Stimulated activated CD4-positive, alpha-beta T cell treated with anti-CD3 and anti-CD28 coated beads, Interleukin-1b, Interleukin-23, amount 100 ng/mL, for 24 hours (primary cell): ENCODE data around the gene RFLNA.
"Not testable (repeated sequence)": the region's sequence is repeated elsewhere in the genome, so short reads cannot be mapped to it uniquely, and the experiment has no call there.

Source experiments
- DNase-seq, 4 experiments: peaks; one replicate each; pipeline ENCODE4 v3.0.0-alpha.2; 2020; ENCODE audit warnings: low read depth in 4 of 4, low spot score in 1 of 4

RFLNA gene

DNA sequence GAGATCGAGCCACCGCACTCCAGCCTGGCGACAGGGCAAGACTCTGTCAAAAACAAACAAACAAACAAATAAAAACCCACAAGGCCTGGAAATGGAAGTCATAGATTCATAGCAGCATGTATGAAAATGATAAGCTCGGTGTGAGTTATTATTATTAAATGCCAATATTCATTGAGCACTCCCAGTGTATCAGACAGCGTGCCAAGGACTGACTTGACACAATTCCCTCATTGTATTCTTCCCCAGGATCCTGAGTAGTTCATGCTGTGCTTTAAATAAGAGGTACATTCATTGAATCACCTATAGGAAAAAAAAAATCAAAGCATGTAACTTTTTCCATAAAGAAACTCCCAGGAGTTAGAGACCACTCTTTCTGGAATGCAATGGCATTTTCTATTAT, 12.6 kb upstream of the RFLNA start:
- no peak for DNase-seq

DNA sequence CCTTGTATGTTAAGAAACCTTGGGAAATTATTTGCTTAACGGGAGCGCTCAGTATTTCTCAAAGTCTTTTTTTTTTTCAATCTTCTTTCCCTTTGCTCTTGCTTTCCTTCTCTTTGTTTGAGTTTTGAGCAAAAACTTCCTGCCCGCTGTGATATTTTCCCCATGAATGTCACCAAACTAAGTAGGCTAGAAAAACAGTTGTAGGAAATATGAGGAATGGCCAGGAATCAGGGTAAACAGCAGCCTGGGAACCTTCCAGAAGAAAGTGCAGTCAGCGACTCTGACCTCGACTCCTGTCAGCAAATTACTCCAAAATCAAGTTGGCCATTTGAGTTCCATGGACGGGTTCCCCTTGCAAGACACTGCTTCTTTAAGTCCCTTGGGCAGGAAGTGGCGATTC, 11.6 kb upstream of the RFLNA start:
- no peak for DNase-seq

DNA sequence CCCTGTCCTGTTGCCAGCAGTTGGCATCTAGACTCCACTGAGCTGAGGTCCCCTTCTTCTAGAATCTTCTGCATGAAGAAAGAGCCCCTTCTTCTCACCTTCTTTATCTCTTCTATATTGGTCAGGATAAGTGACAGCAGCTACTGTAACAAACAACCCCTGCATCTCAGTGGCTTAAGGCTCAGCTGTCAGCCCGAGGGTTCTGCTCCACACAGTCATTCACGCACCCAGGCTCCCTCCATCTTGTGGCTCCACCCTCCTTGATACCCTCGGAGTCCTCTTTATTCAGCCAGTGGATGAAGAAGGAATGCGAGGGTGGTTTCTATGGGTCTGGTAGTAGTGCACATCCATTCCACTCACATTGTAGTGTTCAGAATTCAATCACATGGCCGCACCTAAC, 10.5 kb upstream of the RFLNA start:
- no peak for DNase-seq

DNA sequence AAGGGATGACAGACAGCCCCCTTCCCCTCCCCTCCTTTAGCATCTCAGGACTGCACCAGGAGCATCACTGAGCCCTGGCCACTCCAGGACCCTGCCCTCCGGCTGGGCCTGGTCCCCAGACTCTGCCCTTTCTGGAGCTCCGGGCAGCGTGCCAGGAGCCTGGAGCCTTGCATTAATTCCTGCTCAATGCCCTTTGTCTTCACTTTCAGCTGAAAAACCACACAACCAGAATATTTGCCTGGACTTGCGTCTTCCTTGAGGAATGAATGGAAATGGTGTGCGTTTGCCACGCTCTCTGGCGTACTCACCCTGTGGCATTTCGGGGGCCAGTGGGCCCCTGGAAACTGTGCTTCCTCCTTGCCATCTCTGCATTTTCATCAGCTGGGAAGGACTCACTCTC, 8.5 kb upstream of the RFLNA start:
- no peak for DNase-seq

DNA sequence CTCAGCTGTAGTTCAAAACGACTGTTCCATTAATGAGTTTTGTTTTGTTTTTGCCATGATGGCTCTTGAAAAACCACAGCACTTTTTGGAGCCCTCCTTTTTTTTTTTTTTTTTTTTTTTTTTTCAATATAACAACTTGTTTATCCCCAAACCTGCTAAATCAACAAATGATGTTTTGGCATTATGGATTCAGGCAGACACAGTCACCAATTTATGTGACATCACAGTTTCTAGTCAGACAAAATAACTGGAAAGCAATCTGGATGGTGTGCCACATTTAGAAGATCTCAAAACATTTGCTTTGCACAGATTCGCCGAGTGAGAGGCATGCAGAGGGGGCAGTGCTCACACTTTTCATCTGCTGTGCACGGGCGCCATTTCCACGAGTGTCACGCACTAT, 7.9 kb upstream of the RFLNA start:
- no peak for DNase-seq

DNA sequence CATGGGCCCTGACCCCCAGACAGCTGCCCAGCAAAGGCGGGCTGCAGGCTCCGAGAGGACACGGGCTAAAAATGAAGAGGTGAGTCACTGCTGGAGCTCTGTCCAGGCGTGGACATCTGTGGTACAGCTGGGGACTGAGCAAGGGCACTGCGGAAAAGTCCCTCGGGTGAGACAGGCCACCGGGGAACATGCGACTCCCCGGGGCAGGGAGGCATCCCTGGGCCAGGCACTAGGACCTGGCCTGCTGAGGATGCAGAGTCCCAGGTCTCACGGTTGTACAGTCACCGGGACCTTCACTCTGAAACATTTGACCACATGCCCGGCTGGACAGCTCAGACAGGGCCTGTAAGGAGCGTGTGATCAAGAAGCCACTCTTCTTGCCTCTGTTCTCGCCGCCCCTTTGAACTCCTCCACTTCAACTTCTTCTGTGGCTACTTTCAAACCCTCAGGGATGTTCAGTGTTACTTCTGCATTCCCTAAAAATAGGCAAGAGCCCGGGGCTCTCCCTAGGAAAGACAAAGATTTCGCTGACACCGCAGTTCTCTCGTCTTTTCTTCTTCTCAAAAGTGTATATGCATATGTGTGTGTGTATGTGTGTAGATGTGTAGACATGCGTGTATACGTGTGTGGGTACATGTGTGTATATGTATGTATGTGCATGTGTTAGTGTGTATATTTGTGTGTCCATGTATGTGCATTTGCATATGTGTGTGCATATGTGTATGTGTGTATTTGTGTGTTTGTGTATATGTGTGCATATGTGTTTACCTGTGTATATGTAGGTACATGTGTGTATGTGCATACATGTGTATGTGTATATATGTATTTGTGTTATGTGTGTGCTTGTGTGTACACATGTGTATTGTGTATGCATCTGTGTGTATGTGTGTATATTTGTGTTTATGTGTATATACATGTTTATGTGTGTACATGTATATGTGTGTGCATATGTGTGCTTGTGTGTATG, 5.0 kb upstream of the RFLNA start:
- DNase-seq: no peak

DNA sequence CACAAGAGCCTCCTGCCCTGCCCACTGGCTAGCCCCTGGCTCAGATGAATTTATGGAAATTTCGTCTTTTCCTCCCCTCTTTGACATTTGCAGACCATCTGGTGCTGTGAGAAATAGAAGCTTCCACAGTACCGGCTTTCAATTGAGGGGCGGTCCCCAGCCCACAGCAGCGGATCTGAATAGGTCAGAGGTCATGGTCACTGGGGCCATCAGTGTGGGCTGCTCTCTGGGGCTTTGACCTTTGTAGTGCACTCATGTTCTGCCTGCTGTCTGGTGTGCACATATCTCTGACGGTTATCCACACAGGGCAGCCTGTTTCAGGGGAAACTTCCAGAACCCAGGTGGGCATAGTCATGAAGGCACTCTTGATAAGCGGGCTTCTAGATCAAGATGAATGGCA, 2.5 kb upstream of the RFLNA start:
- DNase-seq: no peak

DNA sequence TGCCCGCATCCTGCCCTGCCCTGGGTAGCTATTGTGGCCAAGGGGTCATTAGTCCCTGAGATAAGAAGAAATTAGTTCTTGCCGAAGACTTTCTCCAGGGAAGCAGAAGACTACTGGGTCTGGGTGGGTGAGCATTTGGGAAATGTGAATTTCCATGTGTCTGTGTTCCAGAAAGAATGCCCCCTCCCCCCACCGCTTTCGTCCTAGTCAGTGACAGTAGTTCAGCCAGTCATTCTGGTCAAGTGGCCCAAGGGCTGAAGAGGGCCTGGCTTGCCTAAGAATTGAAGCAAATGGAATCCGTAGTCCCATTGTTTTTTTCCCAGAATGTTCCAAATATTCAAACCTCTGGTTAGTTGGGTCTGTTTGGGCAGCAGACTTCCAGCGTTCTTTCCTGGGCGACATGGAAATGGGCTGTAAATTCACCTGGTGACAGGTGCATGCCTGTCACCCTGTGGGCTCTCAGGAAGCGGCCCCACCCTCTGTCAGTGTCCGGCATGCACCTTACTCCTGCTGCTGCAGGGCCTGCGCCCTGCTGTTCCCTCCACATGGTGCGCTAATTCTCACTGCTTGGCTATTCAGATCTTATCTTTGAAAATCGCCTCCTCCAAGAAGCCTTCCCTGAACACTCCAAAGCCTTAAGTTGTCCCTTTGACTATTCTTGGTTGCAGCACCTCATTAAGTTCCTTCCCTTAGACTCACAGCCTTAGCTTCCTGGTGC, 1.4 kb upstream of the RFLNA start:
- DNase-seq: no peak

DNA sequence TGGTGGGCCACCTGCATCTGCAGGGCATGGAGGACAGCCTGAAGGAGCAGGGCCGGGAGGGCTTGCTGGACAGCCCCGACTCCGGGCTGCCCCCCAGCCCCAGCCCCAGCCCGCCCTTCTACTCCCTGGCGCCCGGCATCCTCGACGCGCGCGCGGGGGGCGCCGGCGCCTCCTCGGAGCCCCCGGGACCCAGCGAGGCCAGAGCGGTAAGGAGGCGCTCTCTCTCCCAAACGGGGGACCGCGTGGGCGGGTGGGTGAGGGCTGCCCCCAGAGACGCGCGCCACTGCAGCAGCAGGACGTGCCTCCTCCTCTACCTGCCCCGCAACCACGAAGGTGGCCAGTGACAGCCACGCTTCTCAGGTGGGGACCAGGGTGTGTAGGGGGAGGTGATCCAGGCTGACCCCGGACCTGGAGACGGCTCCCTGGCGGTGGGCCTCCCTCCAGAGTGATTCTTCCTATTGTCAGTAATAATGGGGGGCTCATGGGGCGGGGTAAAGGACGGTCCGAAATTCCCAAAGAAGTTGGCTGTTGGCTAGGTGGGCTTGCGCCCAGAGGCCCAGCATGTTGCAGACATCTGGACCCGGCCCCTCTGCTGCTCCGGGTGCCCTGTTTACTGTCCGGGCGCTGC, 652 bp downstream of the RFLNA start:
- no peak for DNase-seq

DNA sequence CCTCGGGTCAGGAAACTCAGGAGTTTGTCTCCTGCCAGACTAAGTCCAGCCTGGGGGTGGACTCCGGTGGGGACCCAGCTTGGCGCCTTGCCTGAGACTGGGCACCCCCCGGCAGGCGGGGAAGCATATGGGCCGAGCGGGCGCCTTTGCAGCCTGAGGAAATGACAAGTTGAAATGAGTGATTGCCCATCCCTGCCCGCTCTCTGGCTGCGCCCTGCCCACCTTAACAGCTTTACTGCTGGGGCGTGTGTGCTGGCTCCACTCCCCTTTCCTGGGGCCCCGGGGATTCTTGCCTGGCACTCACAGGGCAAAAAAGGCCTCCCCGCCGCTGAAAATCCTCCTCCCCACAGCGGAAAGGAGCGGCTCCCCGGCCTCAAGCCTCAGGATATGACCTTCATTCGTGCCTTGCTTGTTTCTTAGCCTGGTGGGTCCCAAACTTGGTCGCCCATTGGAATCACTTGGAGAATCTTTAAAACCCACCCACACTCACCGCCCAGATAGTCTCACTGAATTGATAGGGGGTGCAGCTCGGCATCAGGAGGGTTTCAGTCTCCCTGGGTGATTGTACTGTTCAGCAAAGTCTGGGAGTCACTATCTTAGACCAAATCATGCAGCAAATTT, 1.5 kb downstream of the RFLNA start:
- no peak for DNase-seq

DNA sequence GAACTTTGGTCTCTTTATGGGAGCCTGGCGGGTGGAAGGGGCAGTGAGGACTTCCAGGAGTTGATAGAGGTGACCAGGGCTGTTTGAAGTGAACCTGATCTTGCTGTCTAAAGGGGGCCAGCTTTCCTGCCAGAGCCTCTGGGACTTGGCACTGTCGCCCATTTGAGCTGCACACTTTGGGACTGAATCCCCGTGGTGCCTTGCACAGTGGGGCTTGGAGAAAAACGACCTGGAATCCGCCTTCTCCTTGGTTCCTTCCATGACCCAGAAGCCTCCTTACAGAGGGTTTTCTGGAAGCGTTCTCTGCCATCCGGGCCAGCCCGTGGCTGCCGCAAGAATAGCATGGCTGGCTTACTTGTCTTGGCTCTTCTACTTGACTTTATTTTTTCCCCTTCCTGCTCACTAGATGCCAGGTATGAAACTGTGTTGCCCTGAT, 2.0 kb downstream of the RFLNA start:
- DNase-seq: no peak

DNA sequence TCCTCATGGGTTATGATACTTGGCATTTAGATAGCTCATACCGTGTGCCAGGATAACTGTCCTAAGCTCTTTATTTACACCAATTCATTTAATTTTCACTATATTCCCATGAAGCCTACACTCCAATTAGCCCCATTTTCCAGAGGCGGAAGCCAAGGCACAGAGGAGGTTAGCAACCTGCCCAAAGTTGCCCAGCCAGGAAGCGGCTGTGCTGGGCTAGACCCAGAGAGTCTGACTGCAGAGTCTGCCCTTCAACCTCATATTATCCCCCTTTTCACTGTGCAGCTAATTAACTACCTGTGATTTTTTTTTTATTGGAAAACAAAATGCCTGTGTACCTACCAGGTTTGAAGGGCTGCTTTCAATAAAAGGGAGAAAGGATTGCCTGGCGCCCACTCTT, 2.5 kb downstream of the RFLNA start:
- no peak for DNase-seq

DNA sequence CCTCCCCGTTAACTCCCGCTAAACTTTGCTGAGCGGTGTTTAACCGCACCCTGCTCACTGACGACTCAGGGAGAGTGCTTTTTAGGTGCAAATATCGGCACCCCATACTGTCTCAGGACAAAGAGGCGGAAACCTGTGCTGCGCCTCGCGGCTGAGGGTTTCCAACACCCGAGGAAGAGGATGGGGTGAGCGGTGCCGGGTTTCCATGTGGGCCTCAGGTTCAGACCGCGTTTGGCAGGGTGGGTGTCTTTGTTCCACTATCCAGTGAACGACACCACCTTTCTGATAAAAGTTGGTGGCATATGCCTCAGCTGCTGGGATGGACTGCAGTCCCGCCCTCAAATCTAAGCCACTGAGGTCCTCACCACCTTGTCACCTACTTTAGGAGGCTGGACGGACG, 3.0 kb downstream of the RFLNA start:
- DNase-seq: no peak

DNA sequence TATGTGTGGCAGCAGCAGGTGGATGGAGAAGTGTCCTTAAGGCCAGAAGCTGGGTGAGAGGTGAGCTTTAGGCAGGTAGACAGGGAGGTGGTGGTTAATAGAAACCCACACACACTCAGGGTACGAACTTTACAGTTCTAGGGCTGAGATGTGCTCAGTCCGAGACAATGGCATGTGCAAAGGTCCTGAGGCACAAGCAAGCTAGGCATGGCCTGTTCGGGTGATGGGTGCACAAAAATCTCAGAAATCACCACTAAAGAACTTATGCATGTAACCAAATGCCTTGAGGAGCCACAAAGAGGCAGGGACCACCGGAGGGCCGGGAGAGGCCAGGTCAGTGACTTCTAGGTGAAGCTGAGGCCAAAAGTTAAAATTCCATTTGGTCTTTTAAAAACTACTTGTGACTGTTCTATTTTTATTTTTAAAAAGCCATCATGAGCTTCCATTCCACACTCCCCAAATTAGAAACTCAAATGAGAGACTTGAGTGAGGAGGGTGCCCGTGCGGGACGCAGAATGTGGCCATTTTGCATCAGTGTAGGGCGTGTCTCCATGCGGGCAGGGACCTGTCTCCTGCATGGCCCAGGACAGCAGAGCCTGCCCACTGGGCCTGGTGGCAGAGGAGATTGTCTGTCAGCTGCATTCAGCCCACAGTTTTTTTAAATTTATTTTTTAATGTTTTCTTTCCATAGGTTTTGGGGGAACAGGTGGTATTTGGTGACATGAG, 4.0 kb downstream of the RFLNA start:
- no peak for DNase-seq

DNA sequence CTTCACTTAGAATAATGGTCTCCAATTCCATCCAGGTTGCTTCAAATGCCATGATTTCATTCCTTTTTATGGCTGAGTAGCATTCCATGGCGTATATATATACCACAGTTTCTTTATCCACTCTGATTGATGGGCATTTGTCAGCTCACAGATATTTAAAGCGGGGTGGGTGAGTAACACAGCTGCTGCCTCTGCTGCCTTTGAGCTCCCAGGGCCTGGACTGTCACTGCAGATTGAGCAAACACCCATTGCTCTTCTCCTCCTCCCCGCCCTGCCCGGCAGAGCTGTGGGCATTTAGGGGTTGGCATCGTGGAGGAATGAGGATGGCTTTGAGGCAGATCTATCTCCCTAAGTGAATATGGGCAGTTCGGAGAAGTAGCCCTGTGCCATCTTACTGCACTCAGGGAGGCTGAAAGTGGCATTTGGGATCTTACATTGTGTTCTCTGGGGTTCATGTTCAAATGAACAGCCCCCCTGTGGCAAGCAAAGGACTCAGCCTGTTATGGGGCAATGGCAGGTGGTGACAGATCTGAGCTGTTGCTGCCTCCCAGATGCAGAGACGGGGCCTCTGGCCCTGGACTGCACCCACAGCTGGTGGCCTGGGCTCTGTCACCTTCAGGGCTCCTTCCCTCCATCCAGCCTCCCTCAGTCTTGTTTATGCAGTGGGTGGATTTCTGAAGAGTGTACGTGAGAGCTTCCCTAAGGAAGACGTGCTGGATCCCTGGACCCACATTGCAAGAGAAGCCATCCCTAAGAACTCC, 4.9 kb downstream of the RFLNA start:
- no peak for DNase-seq

DNA sequence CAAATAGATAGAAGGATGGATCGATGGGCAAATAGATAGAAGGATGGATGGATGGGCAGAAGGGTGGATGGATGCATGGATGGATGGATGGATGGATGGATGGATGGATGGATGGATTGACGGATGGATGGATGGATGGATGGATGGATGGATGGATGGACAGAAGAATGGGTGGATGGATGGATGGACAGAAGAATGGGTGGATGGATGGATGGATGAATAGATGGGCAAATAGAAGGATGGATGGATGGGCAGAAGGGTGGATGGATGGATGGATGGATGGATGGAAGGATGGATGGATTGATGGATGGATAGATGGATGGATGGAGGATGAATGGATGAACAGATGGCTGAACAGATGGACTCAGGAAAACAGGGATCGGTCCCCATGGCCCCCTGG, 5.8 kb downstream of the RFLNA start:
- DNase-seq: not testable (repeated sequence)

DNA sequence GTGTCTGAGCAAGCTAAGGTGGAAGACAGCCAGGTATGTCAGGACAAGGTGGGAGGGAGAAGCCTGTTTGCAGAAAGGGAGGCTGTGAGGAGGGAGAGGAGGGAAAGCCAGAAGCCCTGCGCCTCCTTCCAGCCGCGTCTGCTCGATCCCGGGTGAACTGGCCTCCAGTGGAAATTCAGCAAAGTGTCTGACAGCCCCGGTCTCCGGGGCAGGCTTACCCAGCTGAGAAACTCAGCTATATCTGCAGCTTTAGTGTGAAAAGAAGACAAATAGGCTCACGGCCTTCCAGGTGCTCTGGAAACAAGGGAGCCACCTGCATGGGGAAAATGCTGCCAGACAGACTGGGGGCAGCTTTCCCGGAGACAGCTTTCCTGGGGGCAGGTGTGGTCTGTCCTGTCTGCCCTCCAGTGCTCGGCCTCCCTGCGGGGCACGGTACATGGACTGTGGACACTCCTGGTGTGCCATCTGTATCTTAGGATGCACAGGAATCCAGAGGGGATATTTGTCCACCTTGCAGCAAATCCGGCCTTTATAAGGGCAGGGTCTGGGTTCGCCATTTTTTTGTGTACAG, 6.3 kb downstream of the RFLNA start:
- no peak for DNase-seq

DNA sequence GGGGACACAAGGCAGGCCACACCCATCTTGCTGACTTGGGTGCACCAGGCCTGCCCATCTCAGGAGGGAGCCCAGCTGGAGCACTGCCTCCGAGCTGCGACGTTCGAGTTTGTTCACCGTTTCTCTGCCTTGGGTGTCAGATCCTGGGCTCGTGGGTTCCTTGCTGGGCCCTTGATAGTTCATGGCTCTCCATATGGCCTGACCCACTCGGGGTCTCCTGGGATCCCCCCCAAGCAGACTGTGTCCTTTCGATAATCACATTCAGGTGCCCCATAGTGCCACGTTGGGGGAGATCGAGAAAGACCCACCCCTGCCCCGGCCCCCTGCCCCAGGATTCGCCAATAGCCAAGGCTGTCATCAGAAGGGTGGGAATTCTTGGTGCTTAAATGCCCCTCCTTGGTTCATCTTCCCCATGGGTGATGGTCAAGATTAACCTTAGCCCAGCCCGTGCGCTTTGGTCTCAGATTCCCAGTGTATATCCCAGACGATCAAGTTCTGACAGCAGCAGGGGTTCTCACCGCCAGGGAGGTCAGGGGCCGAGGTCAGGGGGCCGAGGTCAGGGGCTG, 7.4 kb downstream of the RFLNA start:
- no peak for DNase-seq

DNA sequence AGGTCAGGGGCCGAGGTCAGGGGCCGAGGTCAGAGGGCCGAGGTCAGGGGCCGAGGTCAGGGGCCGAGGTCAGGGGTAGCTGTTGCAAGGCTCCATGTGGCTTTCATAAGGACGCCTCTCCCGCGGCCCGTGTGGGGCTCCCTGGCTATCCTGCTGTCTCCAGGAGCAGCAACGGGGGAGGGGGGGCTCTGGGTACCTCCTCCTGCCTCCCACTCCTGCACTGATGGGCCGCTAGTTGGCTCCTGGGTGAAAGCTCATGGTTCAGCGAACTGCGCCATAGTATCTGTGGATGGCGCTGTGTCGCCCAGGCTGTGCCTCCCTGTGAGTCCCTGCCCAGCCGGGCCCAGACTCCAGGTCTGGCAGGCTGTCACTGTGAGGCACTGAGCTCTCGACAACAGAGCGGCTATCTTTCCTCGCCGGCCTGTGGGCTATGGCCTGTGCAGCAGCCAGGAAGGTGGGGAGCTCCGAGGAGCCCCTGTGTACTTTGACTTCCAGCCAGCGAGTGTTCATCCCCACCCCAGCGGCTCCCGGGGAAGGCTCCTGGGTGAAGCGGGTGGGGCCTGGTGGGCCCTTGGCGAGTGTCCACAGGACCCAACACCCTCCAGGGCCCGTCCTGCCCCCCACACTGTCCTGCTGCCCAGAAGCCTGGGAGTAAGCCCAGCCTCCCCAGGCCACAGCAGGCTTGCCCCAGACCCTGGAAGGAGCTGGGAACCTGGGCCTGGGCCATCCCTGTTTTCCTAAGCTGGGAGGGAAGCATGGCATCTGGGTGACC, 8.1 kb downstream of the RFLNA start:
- no peak for DNase-seq
